Measurements from ENCODE around the gene CACNA1E.

CACNA1E gene

DNA sequence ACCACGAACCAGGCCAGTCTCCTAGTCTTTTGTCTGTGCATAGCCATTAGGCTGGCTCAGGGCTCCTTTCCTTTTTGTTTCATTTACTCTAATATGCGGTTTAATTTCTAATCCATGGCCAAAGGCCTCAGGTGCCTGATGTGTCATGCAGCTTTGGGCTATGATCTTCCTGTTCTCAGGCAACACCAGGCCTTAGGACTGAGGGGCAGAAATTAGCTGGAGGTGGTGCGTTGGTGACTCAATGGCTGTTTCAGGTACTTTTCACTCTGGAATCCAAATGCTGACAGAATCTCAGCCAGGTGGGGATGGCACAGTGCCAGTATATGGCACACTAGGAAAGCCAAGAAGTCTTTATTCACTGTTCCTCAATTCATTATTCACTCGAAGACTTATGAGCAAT lies 105.3 kb downstream of the CACNA1E start:
- no peak for DNase-seq

- no peak for DNase-seq
Measured at GRCh38 chr1:181592255-181592859, 109.0 kb downstream of the CACNA1E start.

GRCh38 chr1:181593042-181593441 lies 109.7 kb downstream of the CACNA1E start:
- DNase-seq, result no peak

DNA sequence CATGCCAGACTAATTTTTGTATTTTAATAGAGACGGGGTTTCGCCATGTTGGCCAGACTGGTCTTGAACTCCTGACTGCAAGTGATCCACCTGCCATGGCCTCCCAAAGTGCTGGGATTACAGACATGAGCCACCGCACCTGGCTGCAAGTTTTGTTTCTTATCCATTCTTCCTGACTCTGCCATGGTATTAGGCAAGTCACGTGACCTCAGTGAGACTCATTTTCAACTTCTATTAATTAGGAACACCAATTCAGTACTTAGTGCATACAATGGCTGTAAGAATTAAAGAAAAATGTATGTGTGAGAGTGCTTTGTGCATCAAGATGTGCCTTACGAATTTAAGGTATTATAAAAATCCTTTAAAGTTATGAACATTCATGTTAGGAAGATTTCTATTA lies 111.2 kb downstream of the CACNA1E start:
- no peak for DNase-seq

- DNase-seq, result no peak
Measured at GRCh38 chr1:181595234-181595633, 111.9 kb downstream of the CACNA1E start.

DNA sequence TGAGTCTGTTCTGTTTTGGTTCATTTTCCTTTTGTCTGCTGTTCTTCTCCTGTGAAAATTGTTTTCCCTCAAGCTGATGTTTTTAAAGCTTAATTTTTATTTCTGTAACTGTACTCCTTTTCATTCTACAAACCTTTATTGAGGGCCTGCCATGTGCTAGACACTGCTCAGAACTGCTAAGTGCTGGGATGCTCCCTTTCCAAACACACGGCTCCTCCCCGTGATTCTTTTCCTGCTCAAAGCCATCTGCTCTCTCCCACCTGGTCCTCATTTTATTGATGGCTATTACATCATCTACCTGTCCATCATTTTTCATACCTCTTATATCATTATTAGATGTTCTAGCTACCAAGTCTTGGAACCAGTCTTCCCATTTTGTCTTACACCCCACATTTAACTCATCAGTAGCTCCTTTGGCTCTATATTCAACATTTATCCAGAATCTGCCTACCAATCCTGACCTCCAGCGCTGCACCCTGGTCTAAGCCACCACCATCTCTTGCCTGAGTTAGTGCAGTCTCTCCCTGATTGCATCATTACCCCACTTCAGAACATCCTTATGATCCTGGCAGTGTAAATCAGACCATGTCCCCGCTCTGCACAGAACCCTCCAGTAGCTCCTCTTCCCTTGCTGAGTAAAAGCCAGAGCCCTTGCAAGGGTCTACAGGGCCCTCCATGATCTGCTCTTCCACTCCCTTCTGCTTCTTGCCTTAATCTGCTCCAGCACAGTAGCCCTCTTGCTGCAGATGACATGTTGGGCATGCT lies 118.1 kb downstream of the CACNA1E start:
- DNase-seq, result no peak

GRCh38 chr1:181603735-181604410 lies 120.6 kb downstream of the CACNA1E start:
- DNase-seq, result no peak

DNA sequence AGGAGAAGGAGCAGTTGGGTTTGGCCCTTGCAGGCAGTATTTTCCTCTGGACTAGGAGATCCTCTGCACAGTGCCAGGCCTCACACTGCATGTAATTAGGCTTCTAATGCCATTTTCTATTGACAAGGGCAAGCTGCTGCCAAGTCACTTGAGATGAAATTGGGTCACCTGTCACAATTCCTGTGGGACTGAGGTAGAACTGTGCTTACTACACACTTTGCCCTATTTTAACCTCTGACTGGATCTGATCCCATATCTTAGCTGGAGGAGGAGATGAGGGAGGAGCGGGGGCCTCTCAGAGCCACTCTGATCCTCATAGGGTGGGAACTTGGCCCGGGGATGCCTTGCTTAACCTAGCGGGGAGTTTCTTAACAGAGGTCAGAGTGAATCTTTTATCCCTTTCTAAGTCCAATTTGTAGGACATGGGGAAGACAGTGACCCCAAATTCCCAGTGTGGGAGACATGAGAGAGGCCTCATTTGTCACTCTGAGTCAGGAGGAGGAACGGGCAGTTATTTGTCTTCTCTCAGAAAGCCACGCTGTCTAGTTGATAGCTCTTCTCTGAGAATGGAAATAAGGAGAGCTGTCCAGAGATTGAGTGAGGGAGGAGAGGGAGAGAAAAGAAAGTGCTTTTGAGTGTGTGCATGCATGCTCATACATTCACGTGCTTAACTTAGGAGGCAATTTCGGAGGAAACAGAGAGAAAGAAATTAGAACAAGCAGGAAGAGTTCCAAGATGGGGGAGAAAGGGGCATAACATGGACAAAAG lies 121.3 kb downstream of the CACNA1E start:
- DNase-seq, result no peak

DNA sequence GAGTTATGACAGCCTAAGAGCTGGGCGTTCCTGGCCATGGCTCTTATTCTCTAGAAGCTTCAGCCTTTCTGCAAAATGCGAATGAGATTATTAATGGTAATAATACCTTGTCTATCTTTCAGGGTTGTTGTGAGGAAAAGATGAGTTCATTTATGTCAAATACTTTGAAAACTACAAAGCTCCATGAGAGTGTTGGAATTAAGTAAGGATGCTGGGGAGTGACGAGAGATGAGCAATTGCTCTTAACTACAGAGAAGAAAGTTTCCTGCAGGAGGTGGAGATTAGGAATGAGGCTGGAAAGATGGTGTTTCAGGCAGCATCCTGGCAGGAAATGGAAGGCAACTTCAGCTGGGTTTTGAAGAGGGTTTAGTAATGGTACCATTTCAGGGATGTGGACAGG lies 124.2 kb downstream of the CACNA1E start:
- no peak for DNase-seq

- no peak for DNase-seq
Measured at GRCh38 chr1:181608386-181608785, 125.1 kb downstream of the CACNA1E start.

GRCh38 chr1:181608948-181609347 lies 125.6 kb downstream of the CACNA1E start:
- DNase-seq, result no peak

DNA sequence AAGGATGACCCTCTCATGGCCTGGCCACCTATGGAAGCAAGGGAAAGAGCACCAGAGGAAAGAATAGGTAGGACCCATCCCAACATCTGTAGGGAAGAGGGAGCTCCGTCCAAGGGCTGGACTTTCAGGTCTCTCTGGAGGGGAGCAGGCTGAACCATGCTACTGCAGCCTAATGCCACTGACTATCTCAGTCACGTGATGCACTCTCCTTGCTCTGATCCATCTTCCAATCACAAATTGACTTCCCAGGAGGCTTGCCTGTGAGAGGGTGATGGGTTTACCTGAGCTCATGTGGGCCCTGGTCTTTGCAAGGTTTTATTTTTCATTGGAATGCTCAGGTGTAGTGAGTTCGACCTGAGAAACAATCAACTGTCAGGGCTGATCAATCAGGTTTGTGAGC lies 128.8 kb downstream of the CACNA1E start:
- DNase-seq, result no peak

GRCh38 chr1:181618559-181618958 lies 135.2 kb downstream of the CACNA1E start:
- no peak for DNase-seq

DNA sequence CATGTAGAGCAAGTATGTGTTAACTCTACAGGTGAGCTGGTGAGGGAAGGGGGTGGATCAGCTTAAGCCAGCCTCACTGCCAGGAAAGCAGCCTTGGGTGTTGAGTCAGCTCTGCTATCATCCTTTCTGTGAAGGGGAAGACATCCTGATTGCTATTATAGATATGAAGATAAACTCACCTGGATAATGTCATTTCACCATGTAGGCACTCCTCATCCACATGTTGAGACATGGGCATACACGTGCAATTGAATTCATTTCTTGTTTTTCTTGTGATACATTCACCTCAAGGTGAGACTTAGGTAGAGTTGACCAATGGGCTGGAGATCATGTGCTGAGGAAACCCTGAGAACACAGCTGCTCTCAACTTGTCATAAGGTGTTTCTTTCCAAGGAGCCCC lies 136.9 kb downstream of the CACNA1E start:
- no peak for DNase-seq

GRCh38 chr1:181623850-181624249 lies 140.5 kb downstream of the CACNA1E start:
- no peak for DNase-seq

- DNase-seq, result no peak
Measured at GRCh38 chr1:181626279-181626938, 143.1 kb downstream of the CACNA1E start.

DNA sequence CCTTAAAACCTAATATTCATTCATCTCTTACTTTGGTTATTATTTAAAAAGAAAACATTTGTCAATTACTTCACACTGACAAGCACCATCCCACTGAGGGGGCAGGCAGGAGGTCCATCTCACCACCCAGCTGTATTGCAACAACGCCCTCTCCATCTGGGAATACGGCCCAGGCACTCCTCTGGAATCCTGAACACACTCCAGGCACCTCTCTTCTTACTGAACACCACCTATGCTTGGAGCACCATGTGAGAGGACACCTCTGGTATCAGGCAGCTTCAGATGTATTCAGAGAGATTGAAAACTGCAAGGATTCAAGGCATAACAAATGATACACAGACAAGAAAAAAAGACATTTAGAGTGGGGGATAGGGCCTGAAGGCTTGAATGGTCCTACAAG lies 147.1 kb downstream of the CACNA1E start:
- no peak for DNase-seq

DNA sequence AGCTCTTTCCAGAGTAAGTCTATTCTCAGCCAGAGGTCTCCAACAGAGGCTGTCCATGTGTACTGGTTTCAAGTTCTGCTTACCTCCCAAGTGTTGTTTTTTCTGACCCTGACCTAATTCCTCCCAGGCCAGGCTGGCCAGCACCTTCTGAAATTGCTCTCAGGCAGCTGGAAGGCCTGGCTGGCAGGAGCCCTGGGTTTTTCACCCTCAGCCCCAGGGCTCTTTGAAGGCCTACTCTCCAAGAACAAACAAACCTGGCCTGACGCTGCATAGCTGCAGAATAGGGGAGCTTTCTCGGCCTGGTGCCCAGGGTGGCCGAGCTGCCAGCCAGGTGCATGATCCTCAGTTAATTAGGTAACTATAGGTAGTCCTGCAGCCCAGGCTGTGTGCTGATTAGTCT lies 147.5 kb downstream of the CACNA1E start:
- no peak for DNase-seq

DNA sequence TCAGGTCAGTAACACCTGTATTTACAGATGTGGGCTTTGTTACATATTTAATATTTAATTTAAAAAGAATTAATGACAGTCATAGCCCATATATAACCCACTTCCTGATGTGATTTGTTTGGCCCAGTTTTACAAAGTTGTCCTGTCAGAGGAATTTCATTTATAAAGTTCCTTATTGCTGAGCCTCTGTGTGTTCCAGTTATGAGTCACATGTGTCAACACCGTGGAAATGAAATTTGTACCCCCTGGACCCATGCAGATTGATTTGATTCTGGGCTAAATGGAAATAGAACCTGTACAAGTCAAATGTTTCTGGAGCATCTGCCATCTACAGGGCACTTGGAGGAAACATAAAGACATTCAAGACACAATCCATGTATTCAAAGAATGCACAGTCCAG lies 149.2 kb downstream of the CACNA1E start:
- no peak for DNase-seq

DNA sequence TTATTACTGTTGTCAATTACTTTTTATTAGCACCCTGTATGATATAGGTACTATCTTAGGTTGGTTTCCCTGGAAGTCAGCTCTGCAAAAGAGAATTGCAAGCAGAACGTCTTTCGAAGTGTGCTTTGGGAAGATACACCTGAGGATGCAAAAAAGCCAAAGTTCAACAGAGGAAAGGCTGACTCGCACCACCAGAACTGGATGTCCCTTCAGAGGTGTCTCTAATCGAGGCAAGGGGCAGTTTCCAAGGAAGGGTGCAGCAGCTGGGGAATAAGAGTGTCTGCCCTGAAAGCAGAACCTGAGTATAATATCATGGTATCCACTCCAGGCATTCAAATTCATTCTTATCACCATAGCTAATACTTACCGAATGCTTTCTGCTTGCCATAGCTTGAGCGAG lies 149.6 kb downstream of the CACNA1E start:
- no peak for DNase-seq

DNA sequence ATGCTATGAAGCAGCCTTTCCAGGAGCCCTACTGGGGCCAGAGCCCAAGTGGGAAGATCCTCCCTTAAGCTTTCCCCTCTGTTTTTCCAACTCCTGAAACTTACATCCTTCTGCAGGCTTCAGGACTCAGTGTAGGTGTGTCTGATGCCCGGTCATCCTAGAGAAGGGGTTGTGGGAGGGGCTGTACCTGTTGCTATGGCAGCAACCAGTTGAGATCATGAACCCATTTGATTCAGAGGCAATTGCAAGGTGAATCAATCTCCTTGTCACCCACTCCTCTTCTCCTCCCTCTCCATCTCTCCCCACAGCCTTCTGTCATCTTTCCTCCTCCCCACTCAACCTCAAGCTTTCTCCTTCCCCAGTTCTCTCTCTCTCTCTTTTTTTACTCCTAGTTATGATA lies 151.8 kb downstream of the CACNA1E start:
- no peak for DNase-seq

- no peak for DNase-seq
Measured at GRCh38 chr1:181637998-181638397, 154.7 kb downstream of the CACNA1E start.

- peak; percentile 44 to 64 for DNase-seq
Measured at GRCh38 chr1:181640956-181641355, 157.6 kb downstream of the CACNA1E start.

Measured in NCI-H187 (cell line).